Fibroblast of skin of left quadriceps (primary cell): ENCODE measurements around the gene LARP1B.
"Not testable (repeated sequence)": the region's sequence is repeated elsewhere in the genome, so short reads cannot be mapped to it uniquely, and the experiment has no call there.

ENCODE experiments used
- DNase-seq, 2 experiments: peaks; one replicate each; pipeline ENCODE4 v3.0.0-alpha.2; 2013; ENCODE audit warnings: low read depth in 2 of 2

The LARP1B gene

GRCh38 chr4:128060699-128061565 is at the start of gene LARP1B:
Gene LARP1B, plus strand, starts transcription at chr4:128061312. Its CDS starts 13,640 bp downstream, at chr4:128074952.
- peak; percentile 91 to 92 for DNase-seq

DNA sequence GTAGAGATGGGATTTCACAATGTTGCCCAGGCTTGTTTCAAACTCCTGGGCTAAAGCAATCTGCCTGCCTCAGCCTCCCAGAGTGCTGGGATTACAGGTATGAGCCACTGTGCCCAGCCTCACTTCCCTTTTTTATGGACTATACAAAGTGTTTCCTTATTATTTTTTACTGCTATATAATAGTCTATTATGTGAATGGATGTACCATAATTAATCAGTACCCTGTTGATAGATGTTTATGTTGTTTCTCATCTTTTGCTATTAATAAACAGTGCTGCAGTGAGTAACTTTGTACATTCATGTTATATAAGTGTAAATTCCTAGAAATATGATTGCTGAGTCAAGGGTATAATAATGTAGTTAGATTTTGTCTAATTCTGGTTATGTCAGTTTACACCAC is 35.8 kb upstream of the LARP1B start:
- no peak for DNase-seq

DNA sequence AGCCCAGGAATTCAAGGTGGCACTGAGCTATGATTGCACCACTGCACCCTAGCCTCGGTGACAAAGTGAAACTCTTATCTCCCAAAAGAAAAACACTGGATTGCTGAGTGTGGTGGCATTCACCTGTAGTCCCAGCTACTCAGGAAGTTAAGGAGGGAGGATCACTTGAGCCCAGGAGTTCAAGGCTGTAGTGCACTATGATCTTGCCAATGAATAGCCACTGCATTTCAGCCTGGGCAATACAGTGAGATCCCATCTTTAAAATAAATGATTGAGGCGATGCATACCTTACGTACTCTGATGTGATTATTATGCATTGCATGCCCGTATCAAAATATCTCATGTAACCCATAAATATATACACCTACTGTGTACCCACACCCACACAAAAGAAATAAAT is 31.2 kb upstream of the LARP1B start:
- no peak for DNase-seq

DNA sequence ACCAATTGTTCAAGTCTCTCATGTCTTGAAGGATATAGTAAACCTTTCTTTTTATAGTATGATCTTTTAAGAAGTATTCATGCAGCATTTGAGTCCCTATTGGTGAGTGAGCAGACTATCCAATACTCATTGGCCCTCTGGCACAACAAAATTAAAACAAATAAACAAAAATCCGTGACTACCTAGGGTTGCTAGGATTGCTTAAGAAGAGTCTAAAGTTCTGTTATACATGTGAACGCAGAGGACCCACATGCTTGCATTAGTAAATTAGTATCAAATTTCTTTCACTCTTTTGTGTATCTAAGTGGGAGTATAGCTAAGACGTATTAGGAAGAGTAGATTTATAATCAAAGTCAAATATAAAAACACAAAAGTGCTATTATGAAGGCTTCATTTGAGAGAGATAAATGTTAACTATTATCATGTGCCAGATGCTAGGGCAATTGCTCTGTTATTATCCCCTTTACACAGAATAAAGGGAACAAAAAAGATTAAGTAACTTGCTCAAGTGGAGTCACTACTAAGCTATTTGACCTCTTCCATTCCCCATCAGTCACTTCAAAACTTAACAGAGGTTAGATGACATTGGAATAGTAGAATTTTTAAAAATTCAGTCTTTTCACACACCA is 29.2 kb upstream of the LARP1B start:
- DNase-seq, result no peak

GRCh38 chr4:128039568-128039967 is 21.5 kb upstream of the LARP1B start:
- no peak for DNase-seq

- not testable (repeated sequence) for DNase-seq
Observed at GRCh38 chr4:128047019-128047418, 14.1 kb upstream of the LARP1B start.

DNA sequence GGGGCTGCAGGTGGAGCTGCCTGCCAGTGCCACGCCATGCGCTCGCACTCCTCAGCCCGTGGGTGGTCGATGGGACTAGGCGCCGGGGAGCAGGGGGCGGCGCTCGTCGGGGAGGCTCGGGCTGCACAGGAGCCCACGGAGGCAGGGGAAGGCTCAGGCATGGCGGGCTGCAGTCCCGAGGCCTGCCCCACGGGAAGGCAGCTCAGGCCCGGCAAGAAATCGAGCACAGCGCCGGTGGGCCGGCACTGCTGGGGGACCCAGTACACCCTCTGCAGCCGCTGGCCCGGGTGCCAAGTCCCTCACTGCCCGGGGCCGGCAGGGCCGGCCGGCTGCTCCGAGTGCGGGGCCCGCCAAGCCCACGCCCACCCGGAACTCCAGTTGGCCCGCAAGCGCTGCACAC is 13.6 kb upstream of the LARP1B start:
- DNase-seq, result not testable (repeated sequence)

- DNase-seq, result not testable (repeated sequence)
Observed at GRCh38 chr4:128051229-128051628, 9.9 kb upstream of the LARP1B start.

DNA sequence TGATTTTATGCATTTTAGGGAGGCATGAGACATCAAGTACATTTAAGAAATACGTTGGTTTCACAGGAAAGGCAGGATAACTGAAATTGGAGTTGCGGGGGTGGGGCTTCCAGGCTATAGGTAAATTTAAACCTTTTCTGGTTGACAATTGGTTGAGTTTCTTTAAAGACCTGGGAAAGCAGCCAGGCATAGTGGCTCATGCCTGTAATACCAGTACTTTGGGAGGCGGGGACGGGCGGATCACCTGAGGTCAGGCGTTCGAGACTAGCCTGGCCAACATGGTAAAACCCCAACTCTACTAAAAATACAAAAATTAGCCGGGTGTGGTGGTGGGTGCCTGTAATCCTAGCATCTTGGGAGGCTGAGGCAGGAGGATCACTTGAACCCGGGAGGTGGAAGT is 6.2 kb upstream of the LARP1B start:
- not testable (repeated sequence) for DNase-seq

- DNase-seq, result not testable (repeated sequence)
Observed at GRCh38 chr4:128055441-128056206, 5.5 kb upstream of the LARP1B start.

- DNase-seq, result no peak
Observed at GRCh38 chr4:128056396-128056795, 4.7 kb upstream of the LARP1B start.

- no peak for DNase-seq
Observed at GRCh38 chr4:128060121-128060698, 902 bp upstream of the LARP1B start.

GRCh38 chr4:128061566-128062536 is 739 bp downstream of the LARP1B start:
- no peak for DNase-seq

- DNase-seq, result not testable (repeated sequence)
Observed at GRCh38 chr4:128066453-128066820, 5.3 kb downstream of the LARP1B start.

DNA sequence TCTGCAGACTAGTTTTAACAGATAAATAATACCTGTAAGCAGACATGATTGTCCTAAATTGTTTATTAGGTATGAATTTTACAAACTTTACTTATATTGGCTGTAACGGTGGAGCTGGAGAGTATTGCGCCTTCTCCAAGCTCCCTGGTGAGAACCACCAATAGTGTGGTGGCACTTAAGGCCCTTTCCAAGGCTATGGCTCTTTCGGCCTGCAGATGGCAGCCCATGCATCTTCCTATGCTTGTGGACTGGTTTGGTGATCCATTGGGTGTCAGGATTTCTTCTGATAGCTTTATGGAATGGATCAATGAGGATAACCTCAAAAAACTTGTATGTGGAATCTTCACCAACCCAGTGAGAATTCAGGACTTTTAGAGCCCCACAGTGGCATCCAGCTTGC is 7.8 kb downstream of the LARP1B start:
- DNase-seq, result no peak

GRCh38 chr4:128076464-128076863 is 15.4 kb downstream of the LARP1B start:
- DNase-seq, result no peak

DNA sequence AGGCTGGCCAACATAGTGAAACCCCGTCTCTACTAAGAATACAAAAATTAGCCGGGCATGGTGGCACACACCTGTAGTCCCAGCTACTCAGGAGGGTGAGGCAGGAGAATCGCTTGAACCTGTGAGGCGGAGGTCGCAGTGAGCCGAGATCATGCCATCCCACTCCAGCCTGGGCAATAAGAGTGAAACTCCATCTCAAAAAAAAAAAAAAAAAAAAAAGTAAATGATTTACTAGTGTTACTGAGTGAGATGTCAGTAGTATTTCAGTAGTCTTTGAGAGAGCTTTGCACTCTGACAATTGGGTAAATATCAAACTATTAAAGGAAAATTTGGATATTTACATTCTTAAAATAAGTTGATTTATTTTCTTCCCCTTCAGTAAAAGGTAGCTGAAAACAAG is 34.2 kb downstream of the LARP1B start:
- DNase-seq, result not testable (repeated sequence)

DNA sequence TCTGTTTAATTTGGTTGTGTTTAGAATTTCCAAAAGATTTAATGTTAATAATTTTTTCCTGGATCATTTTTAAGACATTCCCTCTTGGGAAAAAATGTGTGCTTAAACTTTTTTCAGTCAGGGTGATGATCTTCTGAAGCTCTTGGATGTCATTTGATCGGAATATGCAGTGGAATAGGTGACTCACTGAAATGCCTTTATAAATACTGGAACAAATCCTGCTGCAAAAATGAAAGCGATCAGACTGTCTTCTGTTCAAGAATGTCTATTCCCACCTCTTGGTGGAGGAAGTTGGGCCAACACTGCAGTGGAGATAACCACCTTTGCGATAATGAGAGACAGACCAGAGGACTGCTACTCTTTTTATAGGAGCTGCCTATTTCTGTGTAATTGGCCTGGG is 46.7 kb downstream of the LARP1B start:
- peak; percentile 5 to 8 for DNase-seq

GRCh38 chr4:128123036-128123435 is 61.9 kb downstream of the LARP1B start:
- DNase-seq, result no peak

GRCh38 chr4:128130621-128131020 is 69.5 kb downstream of the LARP1B start:
- DNase-seq, result no peak

DNA sequence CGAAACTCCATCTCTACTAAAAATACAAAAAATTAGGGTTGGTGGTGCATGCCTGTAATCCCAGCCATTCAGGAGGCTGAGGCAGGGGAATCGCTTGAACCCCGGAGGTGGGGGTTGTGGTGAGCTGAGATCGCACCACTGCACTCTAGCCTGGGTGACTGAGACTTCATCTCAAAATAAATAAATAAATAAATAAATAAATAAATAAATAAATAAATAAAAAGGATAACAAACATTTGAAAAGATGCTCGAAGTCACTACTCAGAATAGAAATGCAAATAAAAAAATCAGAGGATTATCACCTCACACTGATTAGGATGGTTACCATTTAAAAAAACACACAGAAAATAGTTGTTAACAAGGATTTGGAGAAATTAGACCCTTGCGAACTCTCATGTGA is 73.8 kb downstream of the LARP1B start:
- no peak for DNase-seq
